Gastrocnemius medialis (tissue), 4 donors: ENCODE data around the gene VPS54.

Experiments used
- CTCF ChIP-seq, 5 experiments: fragments of 450-650 bp in 3 of 5; fragments of 200-600 bp in 2 of 5; sonication (generic) in 2 of 5; IDR thresholded peaks in 4 of 5; conservative IDR thresholded peaks in 1 of 5; 1 replicate in 4 of 5; 2 replicates in 1 of 5; pipeline ENCODE4 v1.5.1; 2016 to 2019; ENCODE audit warnings: antibody characterized with exemption in 5 of 5, mild to moderate bottlenecking in 3 of 5, moderate library complexity in 3 of 5
- POLR2A ChIP-seq, 2 donors: fragments of 450-650 bp; IDR thresholded peaks; one replicate each; pipeline ENCODE4 v1.6.1; 2017; ENCODE audit warnings: antibody characterized with exemption in 2 of 2, mild to moderate bottlenecking in 2 of 2, moderate library complexity in 2 of 2

GRCh38 chr2:63999049-63999448, 20.2 kb downstream of the VPS54 start:
- no peak for TF ChIP-seq POLR2A (IDR thresholded peaks at IDR 0.05)
- TF ChIP-seq CTCF (IDR thresholded peaks at IDR 0.05 in 4 of 5, conservative IDR thresholded peaks at IDR 0.05 in 1 of 5) = no peak
